HepG2 (cell line): ENCODE results near the gene PRELID1. TPM values are rescaled to one million over a fixed set of nuclear protein-coding genes. Genes with fewer than 3 reads are reported as not detected.
A peak's percentile ranks its signal among the peaks of the same experiment; 100 is the strongest.

Source experiments
- CAMTA2 ChIP-seq: sonication (generic); formaldehyde crosslinking; IDR thresholded peaks from 2 replicates; pipeline ENCODE4 v1.4.0; 2020; ENCODE audit warnings: mild to moderate bottlenecking, missing genetic modification reagents, borderline replicate concordance
- ERF ChIP-seq: IDR thresholded peaks from 2 replicates; pipeline ENCODE4 v1.6.1; 2018; ENCODE audit warnings: missing biosample characterization, missing genetic modification reagents
- EZH2 ChIP-seq: conservative IDR thresholded peaks from 2 replicates; pipeline ENCODE4 v1.6.1; 2012; ENCODE audit warnings: mild to moderate bottlenecking, low read depth, low read length, moderate library complexity
- HDAC1 ChIP-seq: sonication (generic); formaldehyde crosslinking; IDR thresholded peaks from 2 replicates; pipeline ENCODE4 v1.5.1; 2020; ENCODE audit warnings: mild to moderate bottlenecking, missing genetic modification reagents
- HOXA3 ChIP-seq: sonication (generic); formaldehyde crosslinking; IDR thresholded peaks from 2 replicates; pipeline ENCODE4 v1.5.0; 2020; ENCODE audit warnings: missing genetic modification reagents
- MTA1 ChIP-seq: sonication (generic); formaldehyde crosslinking; IDR thresholded peaks from 2 replicates; pipeline ENCODE4 v1.4.0; 2020; ENCODE audit warnings: missing genetic modification reagents, mild to moderate bottlenecking, borderline replicate concordance
- NFIC ChIP-seq: IDR thresholded peaks from 2 replicates; pipeline ENCODE4 v1.6.1; 2012; ENCODE audit warnings: mild to moderate bottlenecking, low read length, inconsistent platforms
- NR2F1 ChIP-seq, 2 experiments: fragments of 450-650 bp in 1 of 2; formaldehyde crosslinking in 1 of 2; IDR thresholded peaks; 2 replicates each; pipeline versions ENCODE4 v1.5.0 to v1.6.1; 2016 to 2020; ENCODE audit warnings: mild to moderate bottlenecking in 1 of 2, missing compliant biosample characterization in 1 of 2, missing genetic modification reagents in 1 of 2, moderate library complexity in 1 of 2
- SMYD3 ChIP-seq: sonication (generic); formaldehyde crosslinking; IDR thresholded peaks from 2 replicates; pipeline ENCODE4 v1.8.1; 2023; ENCODE audit warnings: mild to moderate bottlenecking, missing genetic modification reagents
- SP5 ChIP-seq: IDR thresholded peaks from 2 replicates; pipeline ENCODE4 v1.6.1; 2016; ENCODE audit warnings: low read depth, borderline replicate concordance
- TCF7 ChIP-seq: sonication (generic); IDR thresholded peaks from 2 replicates; pipeline ENCODE4 v1.6.1; 2016; ENCODE audit warnings: antibody characterized with exemption, low read depth
- ZBTB2 ChIP-seq: sonication (generic); formaldehyde crosslinking; IDR thresholded peaks from 2 replicates; pipeline ENCODE4 v1.8.0; 2022; ENCODE audit warnings: low read depth, missing genetic modification reagents
- ZNF343 ChIP-seq: sonication (generic); formaldehyde crosslinking; IDR thresholded peaks from 2 replicates; pipeline ENCODE4 v1.4.0; 2020; ENCODE audit warnings: mild to moderate bottlenecking, missing genetic modification reagents
- ZNF484 ChIP-seq: sonication (generic); formaldehyde crosslinking; IDR thresholded peaks from 2 replicates; pipeline ENCODE4 v1.5.1; 2020; ENCODE audit warnings: mild to moderate bottlenecking, low read depth, missing genetic modification reagents, borderline replicate concordance
- polyA plus RNA-seq, 8 experiments: library from polyadenylated mRNA; depleted of rRNA in 3 of 8; stranded (reverse) in 7 of 8; unstranded in 1 of 8; fragments of >200 nt; fragmentation: Illumina TruSeq in 4 of 8; extraction: Trizol in 4 of 8; gene quantifications; 2 replicates each; pipeline versions ENCODE4 v1.2.1 to v1.2.3, GENCODE V29; 2011 to 2016; ENCODE audit warnings: low read depth in 4 of 8, missing spikeins in 1 of 8, mixed read lengths in 1 of 8; ENCODE audit not compliant: insufficient read depth in 1 of 8
- total RNA-seq, 5 experiments: library from RNA; depleted of rRNA; stranded (reverse); fragments of >200 nt; fragmentation: Illumina TruSeq; extraction: Trizol; gene quantifications; 2 replicates each; pipeline ENCODE4 v1.2.3, GENCODE V29; 2016; ENCODE audit warnings: low read depth in 1 of 5
- TF ChIP-seq, protein P1 (sequence below): sonication (generic); formaldehyde crosslinking; IDR thresholded peaks from 2 replicates; pipeline ENCODE4 v1.5.1; 2020; ENCODE audit warnings: mild to moderate bottlenecking, missing genetic modification reagents, borderline replicate concordance
- TF ChIP-seq, protein P2 (sequence below): sonication (generic); formaldehyde crosslinking; IDR thresholded peaks from 2 replicates; pipeline ENCODE4 v1.5.0; 2020; ENCODE audit warnings: missing genetic modification reagents
- TF ChIP-seq, protein P3 (sequence below): sonication (generic); formaldehyde crosslinking; IDR thresholded peaks from 2 replicates; pipeline ENCODE4 v1.4.0; 2020; ENCODE audit warnings: missing genetic modification reagents, low read depth, mild to moderate bottlenecking, borderline replicate concordance

PRELID1 gene
- total and polyA plus RNA-seq, 2 of the 13 experiments (the other 11 are each of a cell fraction or from before 2014, with no cell fraction given), result 250 to 271 TPM

DNA sequence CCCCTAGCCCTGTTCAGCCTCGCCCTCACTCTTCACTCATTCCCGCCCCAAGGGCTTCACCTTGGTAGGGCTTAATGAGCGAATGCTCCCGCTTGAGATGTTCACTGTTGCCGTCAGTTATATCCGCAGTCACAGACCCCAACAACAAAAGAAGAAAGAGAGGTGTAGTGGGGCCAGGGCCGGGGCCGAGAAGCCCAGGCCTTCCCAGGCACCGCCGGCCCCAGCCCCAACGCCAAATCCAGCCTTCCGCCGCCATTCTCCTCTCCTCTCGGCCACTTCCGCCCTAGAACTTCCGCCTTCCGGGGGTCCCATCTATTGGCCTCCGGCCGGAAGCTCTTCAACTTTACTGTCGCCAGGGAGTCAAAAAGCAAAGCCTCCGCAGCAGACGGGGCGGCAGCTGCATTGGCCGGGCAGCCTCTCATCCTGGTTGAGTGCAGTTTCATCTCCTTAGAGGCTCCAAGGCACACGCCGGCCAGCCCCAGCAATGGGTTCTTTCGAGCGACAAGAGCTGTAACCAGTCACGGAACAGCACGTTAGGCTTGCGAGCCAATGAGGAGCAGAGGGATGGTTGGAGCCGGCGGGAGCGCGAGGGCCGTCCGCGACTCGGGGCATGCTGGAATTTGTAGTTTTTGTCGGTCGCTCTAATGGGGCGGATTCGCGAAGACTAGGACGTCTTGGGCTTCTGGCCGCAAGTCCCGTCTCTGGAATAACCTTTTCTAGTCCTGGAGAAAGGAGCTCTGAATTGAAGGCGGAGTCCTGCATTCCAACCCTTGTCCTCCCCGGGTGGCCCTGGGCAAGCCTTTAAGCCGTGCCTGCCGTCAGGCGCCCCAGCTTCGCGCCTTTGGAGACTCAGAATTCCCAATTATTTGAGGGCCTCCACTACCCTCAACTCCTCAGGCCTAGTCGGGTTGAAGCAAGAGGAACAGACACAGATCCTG is 48.1 kb downstream of the PRELID1 start, which contains the start of gene LMAN2 (continued):
- TF ChIP-seq, protein P1, sequence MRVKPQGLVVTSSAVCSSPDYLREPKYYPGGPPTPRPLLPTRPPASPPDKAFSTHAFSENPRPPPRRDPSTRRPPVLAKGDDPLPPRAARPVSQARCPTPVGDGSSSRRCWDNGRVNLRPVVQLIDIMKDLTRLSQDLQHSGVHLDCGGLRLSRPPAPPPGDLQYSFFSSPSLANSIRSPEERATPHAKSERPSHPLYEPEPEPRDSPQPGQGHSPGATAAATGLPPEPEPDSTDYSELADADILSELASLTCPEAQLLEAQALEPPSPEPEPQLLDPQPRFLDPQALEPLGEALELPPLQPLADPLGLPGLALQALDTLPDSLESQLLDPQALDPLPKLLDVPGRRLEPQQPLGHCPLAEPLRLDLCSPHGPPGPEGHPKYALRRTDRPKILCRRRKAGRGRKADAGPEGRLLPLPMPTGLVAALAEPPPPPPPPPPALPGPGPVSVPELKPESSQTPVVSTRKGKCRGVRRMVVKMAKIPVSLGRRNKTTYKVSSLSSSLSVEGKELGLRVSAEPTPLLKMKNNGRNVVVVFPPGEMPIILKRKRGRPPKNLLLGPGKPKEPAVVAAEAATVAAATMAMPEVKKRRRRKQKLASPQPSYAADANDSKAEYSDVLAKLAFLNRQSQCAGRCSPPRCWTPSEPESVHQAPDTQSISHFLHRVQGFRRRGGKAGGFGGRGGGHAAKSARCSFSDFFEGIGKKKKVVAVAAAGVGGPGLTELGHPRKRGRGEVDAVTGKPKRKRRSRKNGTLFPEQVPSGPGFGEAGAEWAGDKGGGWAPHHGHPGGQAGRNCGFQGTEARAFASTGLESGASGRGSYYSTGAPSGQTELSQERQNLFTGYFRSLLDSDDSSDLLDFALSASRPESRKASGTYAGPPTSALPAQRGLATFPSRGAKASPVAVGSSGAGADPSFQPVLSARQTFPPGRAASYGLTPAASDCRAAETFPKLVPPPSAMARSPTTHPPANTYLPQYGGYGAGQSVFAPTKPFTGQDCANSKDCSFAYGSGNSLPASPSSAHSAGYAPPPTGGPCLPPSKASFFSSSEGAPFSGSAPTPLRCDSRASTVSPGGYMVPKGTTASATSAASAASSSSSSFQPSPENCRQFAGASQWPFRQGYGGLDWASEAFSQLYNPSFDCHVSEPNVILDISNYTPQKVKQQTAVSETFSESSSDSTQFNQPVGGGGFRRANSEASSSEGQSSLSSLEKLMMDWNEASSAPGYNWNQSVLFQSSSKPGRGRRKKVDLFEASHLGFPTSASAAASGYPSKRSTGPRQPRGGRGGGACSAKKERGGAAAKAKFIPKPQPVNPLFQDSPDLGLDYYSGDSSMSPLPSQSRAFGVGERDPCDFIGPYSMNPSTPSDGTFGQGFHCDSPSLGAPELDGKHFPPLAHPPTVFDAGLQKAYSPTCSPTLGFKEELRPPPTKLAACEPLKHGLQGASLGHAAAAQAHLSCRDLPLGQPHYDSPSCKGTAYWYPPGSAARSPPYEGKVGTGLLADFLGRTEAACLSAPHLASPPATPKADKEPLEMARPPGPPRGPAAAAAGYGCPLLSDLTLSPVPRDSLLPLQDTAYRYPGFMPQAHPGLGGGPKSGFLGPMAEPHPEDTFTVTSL (CRISPR knock-in tag), result no peak
- no peak for TF ChIP-seq TCF7
- no peak for TF ChIP-seq NFIC
- TF ChIP-seq ERF (CRISPR knock-in tag), result peak; percentile 67
- TF ChIP-seq ZBTB2 (CRISPR knock-in tag), result no peak
- TF ChIP-seq HOXA3 (CRISPR knock-in tag), result peak; percentile 68
- TF ChIP-seq, protein P2, sequence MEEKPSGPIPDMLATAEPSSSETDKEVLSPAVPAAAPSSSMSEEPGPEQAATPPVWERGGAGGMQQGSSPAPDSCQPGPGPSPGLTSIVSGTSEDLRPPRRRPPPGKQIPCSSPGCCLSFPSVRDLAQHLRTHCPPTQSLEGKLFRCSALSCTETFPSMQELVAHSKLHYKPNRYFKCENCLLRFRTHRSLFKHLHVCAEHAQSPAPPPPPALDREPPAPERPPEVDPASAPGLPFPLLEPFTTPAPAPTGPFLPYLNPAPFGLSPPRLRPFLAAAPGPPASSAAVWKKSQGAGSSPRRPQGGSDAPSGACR (CRISPR knock-in tag), result peak; percentile 74; the same call in 1 of the 2 replicates
- no peak for TF ChIP-seq SP5 (CRISPR knock-in tag)
- TF ChIP-seq EZH2, result no peak
- peak; percentile 98 for TF ChIP-seq HDAC1
- TF ChIP-seq, protein P3, sequence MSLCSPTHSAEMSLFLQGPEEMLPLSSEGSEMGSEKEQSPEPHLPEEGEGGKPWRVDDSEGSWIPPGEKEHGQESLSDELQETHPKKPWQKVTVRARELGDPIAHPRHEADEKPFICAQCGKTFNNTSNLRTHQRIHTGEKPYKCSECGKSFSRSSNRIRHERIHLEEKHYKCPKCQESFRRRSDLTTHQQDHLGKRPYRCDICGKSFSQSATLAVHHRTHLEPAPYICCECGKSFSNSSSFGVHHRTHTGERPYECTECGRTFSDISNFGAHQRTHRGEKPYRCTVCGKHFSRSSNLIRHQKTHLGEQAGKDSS (CRISPR knock-in tag), result no peak
- no peak for TF ChIP-seq ZNF484 (CRISPR knock-in tag)
- TF ChIP-seq MTA1 (CRISPR knock-in tag), result no peak
- 0 out of 4 replicates have a peak, but pooled peaks of 1 of the 2 experiments have one; percentile 9 for TF ChIP-seq NR2F1 (CRISPR knock-in tag; IDR thresholded peaks at IDR 0.05)
- no peak for TF ChIP-seq CAMTA2 (CRISPR knock-in tag)
- TF ChIP-seq SMYD3 (CRISPR knock-in tag), result 0 out of 2 replicates have a peak, but pooled peaks have one; percentile 13
- TF ChIP-seq ZNF343 (CRISPR knock-in tag), result peak; percentile 63; the same call in 1 of the 2 replicates
